Activated CD8-positive, alpha-beta memory T cell treated with anti-CD3 and anti-CD28 coated beads, Interleukin-2, amount 50 U/mL, for 1 hour (primary cell): ENCODE measurements around the gene ADAM33.

ENCODE experiments used
- DNase-seq: peaks from one replicate; pipeline ENCODE4 v3.0.0-alpha.2; 2020; ENCODE audit errors: extremely low read depth

The ADAM33 gene, protein sequence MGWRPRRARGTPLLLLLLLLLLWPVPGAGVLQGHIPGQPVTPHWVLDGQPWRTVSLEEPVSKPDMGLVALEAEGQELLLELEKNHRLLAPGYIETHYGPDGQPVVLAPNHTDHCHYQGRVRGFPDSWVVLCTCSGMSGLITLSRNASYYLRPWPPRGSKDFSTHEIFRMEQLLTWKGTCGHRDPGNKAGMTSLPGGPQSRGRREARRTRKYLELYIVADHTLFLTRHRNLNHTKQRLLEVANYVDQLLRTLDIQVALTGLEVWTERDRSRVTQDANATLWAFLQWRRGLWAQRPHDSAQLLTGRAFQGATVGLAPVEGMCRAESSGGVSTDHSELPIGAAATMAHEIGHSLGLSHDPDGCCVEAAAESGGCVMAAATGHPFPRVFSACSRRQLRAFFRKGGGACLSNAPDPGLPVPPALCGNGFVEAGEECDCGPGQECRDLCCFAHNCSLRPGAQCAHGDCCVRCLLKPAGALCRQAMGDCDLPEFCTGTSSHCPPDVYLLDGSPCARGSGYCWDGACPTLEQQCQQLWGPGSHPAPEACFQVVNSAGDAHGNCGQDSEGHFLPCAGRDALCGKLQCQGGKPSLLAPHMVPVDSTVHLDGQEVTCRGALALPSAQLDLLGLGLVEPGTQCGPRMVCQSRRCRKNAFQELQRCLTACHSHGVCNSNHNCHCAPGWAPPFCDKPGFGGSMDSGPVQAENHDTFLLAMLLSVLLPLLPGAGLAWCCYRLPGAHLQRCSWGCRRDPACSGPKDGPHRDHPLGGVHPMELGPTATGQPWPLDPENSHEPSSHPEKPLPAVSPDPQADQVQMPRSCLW

DNA sequence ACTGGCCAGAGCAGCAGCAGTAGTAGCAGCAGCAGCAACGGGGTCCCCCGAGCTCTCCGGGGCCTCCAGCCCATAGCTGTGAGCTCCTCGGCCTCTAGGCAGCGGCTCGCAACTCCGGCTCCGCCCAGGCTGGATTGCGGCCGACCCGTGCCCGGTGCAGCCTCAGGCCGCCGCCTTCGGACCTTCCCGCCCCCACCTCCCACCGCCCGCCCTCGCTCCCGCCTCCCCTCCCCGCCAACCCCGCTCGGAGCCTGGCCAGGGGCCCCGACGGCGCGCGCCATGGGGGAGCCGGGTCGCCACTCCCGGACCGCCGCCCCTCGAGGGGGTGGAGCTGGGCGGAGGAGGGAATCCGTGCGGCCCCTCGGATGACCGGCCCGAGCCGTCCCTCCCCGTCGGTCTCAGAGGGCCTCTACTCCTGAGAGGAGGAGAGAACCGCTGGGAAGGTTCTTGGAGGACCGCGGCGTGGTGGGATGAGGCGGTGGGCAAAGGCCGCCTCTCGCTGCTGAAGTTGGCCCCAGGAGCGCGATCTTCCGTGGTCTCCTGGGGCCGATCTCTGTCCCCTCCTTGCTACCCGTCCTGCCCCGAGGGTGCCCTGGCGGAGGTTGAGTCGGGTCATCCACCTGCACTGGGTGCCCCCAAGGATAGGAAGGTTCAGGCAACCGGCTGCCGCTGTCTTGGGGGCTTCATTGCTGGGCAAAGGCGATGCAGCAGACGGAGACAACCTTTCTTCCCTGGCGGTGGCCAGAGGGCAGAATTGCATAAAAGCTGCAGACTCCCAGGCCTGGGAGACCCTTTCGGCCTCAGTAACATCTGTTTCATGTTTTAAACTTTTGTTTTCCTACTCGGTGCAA is at the start of gene ADAM33:
Gene ADAM33, minus strand, starts transcription at position 80 of the 851 bp plus-strand sequence. Its CDS starts 6 bp downstream, at position 74.
- DNase-seq: no peak

DNA sequence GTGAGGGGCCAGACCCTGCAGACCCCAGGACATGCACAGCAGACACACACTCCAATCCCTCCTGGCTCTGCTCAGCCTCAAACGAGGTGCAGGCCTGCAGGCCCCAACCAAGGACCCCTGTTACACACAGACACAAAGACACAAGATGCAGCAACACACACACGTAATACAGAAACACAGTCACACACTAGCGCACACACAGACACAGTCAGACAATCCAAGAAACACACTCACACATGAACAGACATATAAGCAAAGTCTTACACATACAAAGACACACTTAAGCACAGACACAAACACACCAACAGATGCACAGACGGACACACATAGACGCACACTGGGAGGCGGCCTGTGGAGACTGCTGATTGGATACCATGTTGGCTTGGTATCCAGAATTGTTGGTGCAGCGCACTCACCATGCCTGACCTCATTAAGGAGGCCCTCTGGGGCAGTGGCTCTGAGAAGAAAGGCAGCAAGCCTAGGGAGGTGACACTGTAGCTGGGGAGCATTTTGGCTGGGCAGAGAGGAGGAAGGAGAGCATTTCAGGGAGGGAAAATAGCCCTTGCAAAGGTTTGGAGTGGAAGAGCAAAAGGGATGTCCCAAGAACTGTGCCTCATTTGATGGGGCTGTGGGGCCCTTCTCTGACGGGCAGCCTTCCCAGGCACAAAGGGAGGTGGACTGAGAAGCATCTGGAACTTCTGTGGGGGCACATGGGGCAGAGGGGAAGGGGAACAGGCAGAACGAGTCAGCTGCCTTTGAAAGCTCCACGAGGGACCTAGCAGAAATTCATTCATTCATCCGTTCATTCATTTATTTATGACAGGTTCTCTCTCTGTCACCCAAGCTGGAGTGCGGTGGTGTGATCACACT is 49.2 kb upstream of the ADAM33 start:
- no peak for DNase-seq

DNA sequence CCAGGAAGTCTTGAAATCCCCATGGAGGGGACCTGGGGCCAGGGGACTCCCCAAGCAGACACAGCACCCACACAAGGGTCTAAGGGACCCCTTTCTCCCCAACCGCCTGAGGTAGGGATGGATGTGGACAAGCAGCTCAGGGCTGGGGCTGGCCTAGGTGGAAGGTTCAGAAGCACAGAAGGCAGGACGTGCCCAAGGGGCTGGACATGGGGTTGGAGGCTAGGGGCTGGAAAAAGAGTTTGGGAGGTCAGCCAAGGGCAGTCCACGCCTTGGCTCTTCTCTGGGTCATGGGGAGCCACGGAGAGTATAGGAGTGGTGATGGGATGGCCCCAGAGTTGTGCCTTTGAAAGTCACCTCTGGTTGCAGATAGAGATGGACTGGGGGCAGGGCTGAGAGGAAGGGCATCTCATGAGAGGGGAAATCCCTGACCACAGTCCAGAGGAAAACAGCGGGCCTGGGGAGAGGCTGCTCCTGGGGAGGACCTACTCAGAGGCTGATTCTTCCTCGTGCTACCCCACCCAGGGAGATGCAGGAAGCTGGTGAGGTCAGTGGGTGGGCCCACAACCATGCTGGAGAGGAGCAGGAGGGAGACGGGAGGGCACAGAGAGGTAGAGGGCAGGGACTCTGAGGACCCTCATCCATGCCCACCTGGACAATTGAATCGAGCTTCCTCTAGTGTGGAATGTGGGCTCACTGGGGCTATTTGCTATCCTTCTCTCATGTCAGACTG is 48.2 kb upstream of the ADAM33 start:
- DNase-seq: no peak

DNA sequence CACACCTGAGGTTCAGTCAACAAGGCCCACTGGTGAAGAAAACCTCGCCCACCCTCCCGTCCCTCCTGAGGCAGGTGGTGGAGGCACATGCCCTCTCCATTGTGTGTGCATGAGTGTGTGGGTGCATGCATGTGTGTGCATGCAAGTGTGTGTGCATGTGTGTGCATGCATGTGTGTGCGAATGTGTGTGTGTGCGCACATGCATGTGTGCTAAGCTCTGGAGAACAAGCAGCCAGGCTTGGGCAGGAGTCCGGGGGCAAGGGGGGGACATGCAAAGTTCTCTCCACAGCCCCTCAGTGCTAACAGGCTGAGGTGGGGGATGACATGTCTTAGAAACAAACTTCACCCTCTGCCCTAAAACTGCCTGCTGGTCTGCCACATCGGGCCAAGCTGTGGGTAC is 47.6 kb upstream of the ADAM33 start:
- DNase-seq: no peak

DNA sequence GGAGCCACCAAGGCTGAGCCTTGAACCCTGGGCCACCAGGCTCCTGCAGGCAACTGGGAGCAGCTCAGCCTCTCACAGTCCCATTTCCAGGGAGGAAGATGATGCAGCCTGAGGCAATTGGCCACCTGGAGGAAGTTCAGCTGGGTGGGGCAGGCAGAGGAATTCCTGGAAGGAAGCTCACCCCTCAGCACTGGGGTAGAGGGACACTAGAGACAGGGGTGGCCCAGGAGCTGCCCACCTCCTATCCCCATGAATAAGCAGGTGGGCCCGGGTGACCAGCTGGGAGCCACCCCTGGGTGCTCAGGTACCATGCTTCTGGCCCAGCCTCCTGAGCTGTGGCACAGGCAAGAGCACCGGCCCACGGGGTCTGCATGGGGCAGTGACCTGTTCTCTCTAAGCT is 47.1 kb upstream of the ADAM33 start:
- DNase-seq: no peak

DNA sequence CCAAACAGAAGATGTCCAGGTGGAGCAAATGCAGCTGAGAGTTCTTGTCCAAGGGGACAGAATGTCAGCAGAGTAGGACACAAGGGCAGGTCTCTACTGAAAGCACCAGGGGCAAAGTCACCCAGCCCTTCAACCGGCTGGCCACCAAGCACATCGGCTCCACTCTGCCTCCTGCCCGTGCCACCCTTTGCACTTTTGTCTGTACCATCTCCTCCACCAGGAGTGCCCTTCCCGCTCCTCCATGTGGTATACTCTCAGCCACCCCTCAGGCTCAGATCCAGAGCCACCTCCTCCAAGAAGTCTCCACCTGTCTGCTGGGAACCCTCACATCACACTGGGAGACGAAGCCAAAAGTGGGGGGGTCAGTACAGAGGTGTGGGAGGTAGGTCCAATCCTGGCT is 46.5 kb upstream of the ADAM33 start:
- DNase-seq: no peak

DNA sequence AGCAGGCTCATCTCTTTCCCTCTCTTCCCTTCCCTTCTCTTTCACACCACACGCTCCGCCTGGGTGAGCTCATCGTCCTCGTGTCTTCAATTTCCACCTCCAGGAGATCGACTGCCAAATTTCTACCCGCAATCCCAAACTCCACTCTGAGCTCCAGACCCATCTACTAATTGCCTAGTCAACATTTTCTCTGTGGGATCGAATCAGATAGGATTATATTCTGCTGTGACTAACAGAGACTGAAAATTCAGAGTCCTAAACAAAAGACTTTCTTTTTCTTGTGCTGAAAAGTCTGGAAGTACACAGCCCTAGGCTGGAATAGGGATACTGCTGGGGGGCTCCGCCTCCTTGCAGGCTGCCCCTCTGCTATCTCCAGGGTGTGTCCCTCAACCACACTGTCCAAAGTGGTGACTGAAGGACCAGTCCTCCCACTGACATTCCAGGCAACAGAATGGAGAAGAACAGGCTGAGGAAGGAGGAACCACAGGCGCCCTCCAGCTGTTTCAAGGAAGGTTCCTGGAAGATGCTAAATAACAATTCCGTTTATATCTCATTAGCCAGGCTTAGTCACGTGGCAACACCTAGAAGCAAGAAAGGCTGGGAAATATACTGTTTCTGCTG is 45.7 kb upstream of the ADAM33 start:
- no peak for DNase-seq

DNA sequence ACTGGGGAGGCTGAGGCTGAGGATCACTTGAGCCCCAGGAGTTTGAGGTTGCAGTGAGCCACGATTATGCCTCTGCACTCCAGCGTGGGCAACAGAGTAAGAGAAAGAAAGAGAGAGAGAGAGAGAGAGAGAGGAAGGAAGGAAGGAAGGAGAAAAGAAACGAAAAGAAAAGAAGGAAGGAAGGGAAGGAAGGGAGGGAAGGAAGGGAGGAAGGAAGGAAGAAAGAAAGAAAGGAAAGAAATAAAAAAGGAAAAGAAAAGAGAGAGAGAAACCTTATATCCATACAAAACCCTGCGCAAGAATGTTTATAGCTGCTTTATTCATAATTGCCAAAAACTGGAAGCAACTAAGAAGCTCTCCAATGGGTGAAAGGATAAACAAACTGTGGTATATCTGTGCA is 42.5 kb upstream of the ADAM33 start:
- no peak for DNase-seq

DNA sequence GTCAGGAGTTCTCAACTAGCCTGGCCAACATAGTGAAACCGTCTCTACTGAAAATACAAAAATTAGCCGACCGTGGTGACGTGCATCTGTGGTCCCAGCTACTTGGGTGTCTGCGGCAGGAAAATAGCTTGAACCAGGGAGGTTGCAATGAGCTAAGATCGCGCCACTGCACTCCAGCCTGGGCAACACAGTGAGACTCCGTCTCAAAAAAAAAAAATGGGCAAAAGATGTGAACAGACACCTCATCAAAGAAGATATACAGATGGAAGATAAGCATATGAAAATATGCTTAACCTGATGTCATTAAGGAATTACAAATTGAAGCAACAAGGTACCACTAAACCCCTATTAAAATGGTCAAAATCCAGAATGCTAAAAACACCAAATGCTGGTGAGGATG is 41.5 kb upstream of the ADAM33 start:
- DNase-seq: no peak

DNA sequence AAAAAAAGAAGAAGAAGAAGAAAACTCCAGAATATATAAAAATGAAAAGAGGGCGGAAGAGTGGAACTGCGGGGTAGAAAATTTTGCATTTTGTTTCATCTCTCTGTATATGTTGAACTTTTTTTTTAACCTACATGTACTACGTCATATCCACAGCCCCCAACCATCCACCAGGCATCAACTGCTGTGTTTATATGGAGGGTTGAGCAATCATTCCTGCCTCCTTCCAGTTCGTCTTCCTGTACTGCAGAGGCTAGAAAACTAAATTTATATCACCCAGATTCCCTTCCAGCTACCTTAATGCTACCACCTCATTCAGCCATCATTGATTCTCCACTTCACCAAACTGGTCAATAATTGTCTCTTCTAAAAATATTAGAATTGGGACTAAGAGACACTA is 40.1 kb upstream of the ADAM33 start:
- DNase-seq: no peak

DNA sequence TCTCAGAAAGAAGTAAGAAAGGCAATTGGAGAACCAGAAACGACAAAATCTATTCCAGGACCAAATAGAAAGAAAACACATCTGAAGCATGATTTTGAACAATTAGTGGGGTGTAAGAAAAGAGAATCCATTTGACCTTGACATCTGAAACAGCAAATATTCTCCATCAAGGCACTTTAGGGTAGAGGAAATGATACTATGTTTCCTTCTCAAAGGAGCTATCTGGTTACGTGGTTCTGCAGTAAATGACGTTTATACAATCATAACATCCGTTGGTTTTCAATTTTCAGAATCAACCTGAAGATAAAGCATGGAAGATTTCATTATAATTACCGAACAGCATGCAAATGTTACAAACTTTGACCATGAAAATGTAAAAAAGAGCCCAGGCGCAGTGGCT is 38.8 kb upstream of the ADAM33 start:
- no peak for DNase-seq

DNA sequence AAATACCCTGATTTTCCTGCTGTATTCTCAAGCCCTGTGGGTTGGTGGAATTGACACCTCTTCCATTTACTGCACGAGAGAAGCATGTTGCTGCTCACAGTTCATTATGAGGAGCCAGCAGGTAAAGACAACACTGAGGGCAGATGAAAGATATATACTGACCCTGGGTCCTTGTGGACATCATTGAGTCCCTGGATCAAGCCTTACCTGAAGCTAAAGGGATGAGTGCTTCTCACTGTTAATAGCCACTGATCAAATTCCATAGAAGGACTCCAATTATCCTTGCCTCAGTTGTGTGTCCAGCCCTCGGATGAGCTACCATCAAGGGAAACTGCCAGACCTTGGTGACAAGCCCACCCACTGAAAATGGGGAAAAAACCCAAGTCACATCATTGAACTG is 38.3 kb upstream of the ADAM33 start:
- DNase-seq: no peak

DNA sequence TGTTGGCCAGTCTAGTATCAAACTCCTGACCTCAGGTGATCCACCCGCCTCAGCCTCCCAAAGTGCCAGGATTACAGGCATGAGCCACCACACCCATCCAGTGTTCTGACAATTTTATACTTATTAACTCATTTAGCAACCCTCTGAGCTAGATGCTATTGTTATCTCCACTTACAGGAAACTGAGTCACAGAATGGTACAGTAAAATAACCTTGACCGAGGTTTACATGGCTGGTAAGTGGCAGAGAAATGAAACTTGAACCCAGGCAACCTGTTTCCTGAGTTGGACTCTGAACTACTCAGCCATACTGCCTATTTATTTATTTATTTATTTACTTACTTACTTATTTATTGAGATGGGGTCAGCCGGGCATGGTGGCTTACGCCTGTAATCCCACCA is 37.2 kb upstream of the ADAM33 start:
- no peak for DNase-seq

DNA sequence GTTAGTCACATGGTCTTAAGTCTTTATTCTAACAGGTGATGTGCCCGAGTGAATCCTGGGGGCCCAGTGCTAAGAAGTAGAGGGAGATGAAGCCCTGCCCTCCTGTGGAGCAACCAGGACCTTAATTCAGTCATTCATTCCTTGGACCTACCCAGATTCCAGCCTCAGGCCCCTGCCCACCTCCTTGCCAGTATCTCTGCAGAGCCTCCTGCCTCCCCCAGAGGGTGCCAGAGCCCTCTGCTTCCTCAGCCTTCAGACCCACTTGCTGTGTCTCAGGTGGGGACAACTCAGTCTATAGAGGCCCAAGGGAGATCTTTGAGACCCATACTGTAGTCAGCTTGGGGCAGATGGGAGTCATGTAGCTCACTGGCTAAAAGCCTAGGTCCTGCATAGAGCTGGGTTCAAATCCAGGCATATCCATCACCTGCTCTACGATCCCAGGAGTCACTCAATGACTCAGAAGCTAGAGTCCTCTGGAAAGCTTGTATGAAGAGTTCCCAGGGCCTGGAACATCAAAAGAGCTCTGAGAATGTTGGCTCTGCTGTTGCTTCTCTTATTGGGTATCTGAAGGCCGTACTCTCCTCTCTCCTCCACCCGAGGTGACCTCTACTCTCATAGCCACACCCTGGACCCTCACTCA is 34.5 kb upstream of the ADAM33 start:
- DNase-seq: no peak

DNA sequence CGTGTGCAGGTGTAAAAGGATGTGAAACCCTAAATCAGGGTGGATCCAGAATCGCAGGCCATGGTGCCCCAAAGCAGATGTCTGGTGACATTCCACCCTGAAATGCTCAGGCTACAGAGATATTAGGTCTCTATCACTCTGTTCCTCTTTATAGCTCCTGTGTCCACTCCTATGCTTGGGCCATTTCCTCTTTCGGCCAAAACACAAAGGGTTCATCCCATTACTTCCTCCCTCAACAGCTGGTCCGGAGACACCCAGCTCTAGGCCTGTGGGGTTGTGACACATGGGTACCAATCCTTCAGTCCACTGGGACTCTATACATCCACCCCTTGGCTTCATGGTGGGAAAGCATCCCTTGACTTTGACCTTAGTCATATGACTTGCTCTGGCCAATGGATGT is 32.3 kb upstream of the ADAM33 start:
- DNase-seq: no peak

DNA sequence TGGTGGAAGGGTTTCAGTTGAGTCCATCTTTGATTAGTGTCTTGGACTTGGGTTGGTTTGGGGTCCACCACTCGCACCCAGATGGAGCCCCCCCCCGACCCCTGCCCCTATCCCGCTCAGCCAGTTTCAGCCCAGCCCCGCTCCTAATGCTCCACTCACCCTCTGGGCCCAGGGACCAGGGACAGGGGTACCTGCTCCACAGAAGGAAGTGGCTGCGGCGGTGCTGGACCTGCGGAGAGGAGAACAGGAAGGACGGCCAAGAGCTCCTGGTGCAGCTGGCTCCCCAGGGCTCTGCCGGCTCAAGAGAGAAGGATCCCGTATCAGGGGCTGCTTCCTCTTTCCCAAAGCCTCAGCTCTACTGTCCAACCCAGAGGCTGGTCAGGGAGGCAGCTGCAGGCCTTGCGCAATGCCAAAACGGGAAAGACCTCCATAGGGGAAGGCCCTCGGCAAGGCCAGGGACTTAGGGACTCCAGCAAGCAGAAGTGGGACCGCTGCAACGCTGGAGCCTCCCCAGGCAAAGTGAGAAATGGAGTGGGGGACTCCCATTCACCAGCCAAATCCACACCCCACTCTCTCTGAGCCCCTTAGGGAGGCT is 30.6 kb upstream of the ADAM33 start, which contains the start of gene SIGLEC1:
Gene SIGLEC1, minus strand, starts transcription at position 322 of the 595 bp plus-strand sequence. CDS start 5,472 bp downstream, outside the sequence.
- no peak for DNase-seq

DNA sequence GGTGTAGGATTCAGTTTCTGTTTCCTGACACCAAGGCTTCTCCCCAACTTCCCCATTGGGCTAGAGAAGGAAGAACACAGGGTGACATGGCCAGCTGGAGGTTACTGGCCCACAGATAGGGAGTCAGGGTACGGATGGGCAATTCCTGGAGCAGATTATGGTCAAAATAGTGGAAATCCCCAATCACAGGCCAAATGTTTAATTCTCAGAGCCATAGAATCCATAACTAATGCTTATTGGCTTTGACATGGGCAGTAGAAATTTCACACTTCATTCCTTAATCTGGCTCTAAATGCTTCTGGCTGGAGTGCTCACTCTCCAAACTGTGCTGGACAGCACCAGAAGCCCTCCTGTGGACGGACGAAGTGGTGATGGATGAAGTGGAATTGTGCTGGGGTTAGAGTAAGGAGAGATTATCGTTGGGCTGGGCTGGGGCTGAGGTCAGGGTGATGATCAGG is 29.7 kb upstream of the ADAM33 start:
- DNase-seq: no peak

DNA sequence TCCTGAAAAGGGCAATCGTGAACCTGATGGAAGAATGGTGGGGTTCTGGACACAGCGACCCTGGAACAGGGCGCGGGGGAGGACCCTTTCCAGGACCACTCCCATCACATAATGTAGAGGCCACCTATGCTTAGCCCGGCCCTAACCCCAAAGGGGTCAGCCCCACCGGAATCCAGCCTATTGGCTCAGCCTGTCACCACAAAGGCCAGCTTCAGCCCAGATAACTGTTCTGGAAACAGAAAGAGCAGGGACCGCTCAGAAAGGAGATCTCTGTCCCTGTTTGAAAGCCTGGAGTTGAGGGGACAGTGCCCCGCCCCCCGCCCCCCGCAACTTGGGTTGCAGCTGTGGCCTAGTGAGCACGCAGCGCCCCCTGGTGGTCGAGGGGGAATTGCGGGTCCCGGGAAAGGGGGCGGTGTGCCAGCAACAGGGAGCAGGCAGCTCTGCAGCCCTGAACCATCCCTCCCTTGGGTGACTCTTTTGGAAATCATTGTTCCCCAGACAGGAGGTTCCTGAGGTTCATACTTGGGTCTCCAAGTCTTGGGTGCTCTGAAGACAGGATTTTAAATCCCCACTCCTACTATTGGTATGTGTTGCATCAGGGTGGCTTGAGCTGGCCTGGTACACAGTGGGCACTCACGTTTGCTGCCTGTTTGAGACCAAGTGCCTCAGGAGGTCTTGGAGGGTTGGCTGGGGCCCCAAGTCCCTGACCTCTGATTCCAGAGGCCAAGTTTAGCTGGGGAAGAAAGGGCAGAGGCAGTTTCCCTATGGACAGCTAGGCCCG is 29.1 kb upstream of the ADAM33 start:
- peak; percentile 4 for DNase-seq
